H1 (cell line): Measurements from ENCODE around the gene GALT. TPM values are rescaled to one million over a fixed set of nuclear protein-coding genes. Genes with fewer than 3 reads are reported as not detected.

ENCODE experiments used
- ATF2 ChIP-seq: IDR thresholded peaks from 2 replicates; pipeline ENCODE4 v1.6.1; 2012; ENCODE audit warnings: low read length, inconsistent platforms
- CBX5 ChIP-seq: fragments of 300-800, 300-1000 bp; sonication (generic); IDR thresholded peaks from 2 replicates; pipeline ENCODE4 v1.7.1; 2016; ENCODE audit warnings: antibody characterized with exemption, low read length, low read depth
- CHD1 ChIP-seq: IDR thresholded peaks from 2 replicates; pipeline ENCODE4 v1.6.1; 2012; ENCODE audit warnings: low read depth, low read length, improper control_type of control experiment
- CREB1 ChIP-seq: IDR thresholded peaks from 2 replicates; pipeline ENCODE4 v1.6.1; 2012; ENCODE audit warnings: inconsistent platforms
- EGR1 ChIP-seq: IDR thresholded peaks from 2 replicates; pipeline ENCODE4 v1.6.1; 2011; ENCODE audit warnings: low read depth, low read length, borderline replicate concordance
- EP300 ChIP-seq, 2 experiments: IDR thresholded peaks; 1 replicate in 1 of 2; 2 replicates in 1 of 2; pipeline ENCODE4 v1.6.1; 2011 to 2012; ENCODE audit warnings: low read depth in 2 of 2, low read length in 2 of 2, mild to moderate bottlenecking in 2 of 2, borderline replicate concordance in 1 of 2, inconsistent platforms in 1 of 2, moderate library complexity in 1 of 2
- EZH2 ChIP-seq: fragments of 200-600 bp; sonication (generic); IDR thresholded peaks from 2 replicates; pipeline ENCODE4 v1.7.1; 2012; ENCODE audit warnings: low read depth, mild to moderate bottlenecking, moderate library complexity, low read length, inconsistent platforms; ENCODE audit not compliant: severe bottlenecking
- HDAC6 ChIP-seq: IDR thresholded peaks from one replicate; pipeline ENCODE4 v1.7.1; 2012; ENCODE audit warnings: low read depth, mild to moderate bottlenecking, inconsistent platforms, low read length, moderate library complexity
- JUN ChIP-seq: IDR thresholded peaks from 2 replicates; pipeline ENCODE4 v1.6.1; 2011; ENCODE audit warnings: low read depth, mild to moderate bottlenecking, improper control_type of control experiment, low read length
- MAFK ChIP-seq: IDR thresholded peaks from 2 replicates; pipeline ENCODE4 v1.6.1; 2012; ENCODE audit warnings: low read depth, mild to moderate bottlenecking, improper control_type of control experiment, low read length
- MAX ChIP-seq: IDR thresholded peaks from 2 replicates; pipeline ENCODE4 v1.6.1; 2012; ENCODE audit warnings: inconsistent platforms
- NRF1 ChIP-seq: IDR thresholded peaks from 2 replicates; pipeline ENCODE4 v1.6.1; 2011; ENCODE audit warnings: mild to moderate bottlenecking, low read depth, low read length, improper control_type of control experiment
- POLR2A ChIP-seq, 2 experiments: IDR thresholded peaks; 1 replicate in 1 of 2; 2 replicates in 1 of 2; pipeline ENCODE4 v1.6.1; 2011; ENCODE audit warnings: low read depth in 2 of 2, low read length in 2 of 2, mild to moderate bottlenecking in 2 of 2; ENCODE audit errors: control extremely low read depth in 1 of 2
- POU5F1 ChIP-seq: IDR thresholded peaks from 2 replicates; pipeline ENCODE4 v1.6.1; 2011; ENCODE audit warnings: low read depth, mild to moderate bottlenecking, low read length, moderate library complexity
- RAD21 ChIP-seq, 2 experiments: IDR thresholded peaks in 1 of 2; conservative IDR thresholded peaks in 1 of 2; 2 replicates each; pipeline ENCODE4 v1.6.1; 2011; ENCODE audit warnings: low read depth in 2 of 2, low read length in 2 of 2, improper control_type of control experiment in 1 of 2, inconsistent platforms in 1 of 2, mild to moderate bottlenecking in 1 of 2, moderate library complexity in 1 of 2
- RFX5 ChIP-seq: IDR thresholded peaks from 2 replicates; pipeline ENCODE4 v1.6.1; 2011; ENCODE audit warnings: low read depth, low read length, improper control_type of control experiment, borderline replicate concordance
- RNF2 ChIP-seq: fragments of 200-900, 300-1000 bp; sonication (generic); IDR thresholded peaks from 2 replicates; pipeline ENCODE4 v1.7.1; 2016; ENCODE audit warnings: borderline replicate concordance, low read depth, mild to moderate bottlenecking, antibody characterized with exemption, low read length; ENCODE audit not compliant: poor library complexity, severe bottlenecking; ENCODE audit errors: missing control alignments
- SAP30 ChIP-seq: fragments of 300-600 bp; sonication (generic); IDR thresholded peaks from 2 replicates; pipeline ENCODE4 v1.7.1; 2012; ENCODE audit warnings: low read length, moderate library complexity, mild to moderate bottlenecking, inconsistent platforms; ENCODE audit not compliant: insufficient read depth, insufficient replicate concordance
- SIN3A ChIP-seq, 2 experiments: IDR thresholded peaks in 1 of 2; conservative IDR thresholded peaks in 1 of 2; 2 replicates each; pipeline ENCODE4 v1.6.1; 2011 to 2012; ENCODE audit warnings: low read length in 2 of 2, improper control_type of control experiment in 1 of 2, low read depth in 1 of 2, mild to moderate bottlenecking in 1 of 2
- SIRT6 ChIP-seq: IDR thresholded peaks from one replicate; pipeline ENCODE4 v1.7.1; 2012; ENCODE audit warnings: low read length, inconsistent platforms
- SIX5 ChIP-seq: IDR thresholded peaks from 2 replicates; pipeline ENCODE4 v1.6.1; 2011; ENCODE audit warnings: mild to moderate bottlenecking, low read depth, low read length
- SP1 ChIP-seq: IDR thresholded peaks from 2 replicates; pipeline ENCODE4 v1.6.1; 2011; ENCODE audit warnings: low read depth, low read length
- YY1 ChIP-seq: IDR thresholded peaks from 2 replicates; pipeline ENCODE4 v1.6.1; 2011; ENCODE audit warnings: low read depth, mild to moderate bottlenecking, low read length
- polyA plus RNA-seq, 7 experiments: library from polyadenylated mRNA; depleted of rRNA in 3 of 7; stranded (reverse) in 5 of 7; unstranded in 2 of 7; fragments of >200 nt in 5 of 7; fragments of 200-250 nt in 2 of 7; gene quantifications; 1 replicate in 5 of 7; 2 replicates in 1 of 7; 4 replicates in 1 of 7; pipeline versions ENCODE4 v1.2.1 to v1.2.3, GENCODE V29; 2011 to 2013; ENCODE audit warnings: missing spikeins in 2 of 7, mixed read lengths in 2 of 7
- total RNA-seq: library from RNA; stranded (reverse); fragmentation: NEBNext Ultra II Directional; extraction: Animal tissue kit (Norgen Biotek cat#: 25700); gene quantifications from 2 replicates; pipeline ENCODE4 v1.2.1, GENCODE V29; 2021

Gene GALT
- total and polyA plus RNA-seq, 2 of the 8 experiments (the other 6 are each of a cell fraction or from before 2014, with no cell fraction given): 21.9 to 50.6 TPM

GRCh38 chr9:34612788-34613390, 33.6 kb upstream of the GALT start (continued):
- TF ChIP-seq SIN3A (conservative IDR thresholded peaks at IDR 0.05 in 1 of 2, IDR thresholded peaks at IDR 0.05 in 1 of 2; ENCODE audit: low read depth in 1 of 2, low read length in 2 of 2) (0 out of 4 replicates have a peak, but pooled peaks of 1 of the 2 experiments have one; percentile 28), EZH2 (no peak), CREB1 (no peak), YY1 (peak; percentile 31; the same call in 1 of the 2 replicates), NRF1 (no peak), CBX5 (no peak), ATF2 (no peak), EGR1 (no peak), SAP30 (no peak), EP300 (IDR thresholded peaks at IDR 0.05; ENCODE audit: borderline replicate concordance in 1 of 2, low read depth in 2 of 2, low read length in 2 of 2) (no peak), SP1 (no peak), POLR2A (IDR thresholded peaks at IDR 0.05; ENCODE audit: control extremely low read depth in 1 of 2, low read depth in 2 of 2, low read length in 2 of 2) (no peak), POU5F1 (no peak), CHD1 (no peak), SIX5 (no peak), JUN (no peak), MAX (0 out of 2 replicates have a peak, but pooled peaks have one; percentile 20), HDAC6 (no peak), SIRT6 (no peak), RNF2 (no peak), RFX5 (no peak), RAD21 (IDR thresholded peaks at IDR 0.05 in 1 of 2, conservative IDR thresholded peaks at IDR 0.05 in 1 of 2; ENCODE audit: low read depth in 2 of 2, low read length in 2 of 2) (peak; percentile 65 to 71), MAFK (no peak)
